GM23338 (cell line): ENCODE measurements around the gene KBTBD4. TPM values are rescaled to one million over a fixed set of nuclear protein-coding genes. Genes with fewer than 3 reads are reported as not detected.

ENCODE experiments used
- ATAC-seq: fragments of 200-7000 bp; cut with Tn5 transposase; 3 replicates; pipeline ENCODE4 v1.9.1; 2020
- DNase-seq: peaks from one replicate; pipeline ENCODE4 v3.0.0-alpha.2; 2015; ENCODE audit warnings: low spot score
- H2AFZ ChIP-seq: fragments of 200-600 bp; sonication (generic); 2 replicates; pipeline ENCODE4 v1.8.0; 2016; ENCODE audit warnings: antibody characterized with exemption, mild to moderate bottlenecking, moderate library complexity
- H3F3A ChIP-seq: fragments of 200-600 bp; sonication (generic); replicated peaks from 2 replicates; pipeline ENCODE4 v1.8.0; 2017; ENCODE audit warnings: antibody characterized with exemption, mixed run types, low read depth
- H3K27ac ChIP-seq: fragments of 200-600 bp; sonication (generic); 2 replicates; pipeline ENCODE4 v1.6.1; 2016; ENCODE audit warnings: low read depth
- H3K27me3 ChIP-seq: fragments of 200-600 bp; sonication (generic); 2 replicates; pipeline ENCODE4 v1.8.0; 2016; ENCODE audit warnings: mild to moderate bottlenecking, mixed run types, moderate library complexity; ENCODE audit not compliant: insufficient read depth
- H3K36me3 ChIP-seq: fragments of 200-600 bp; sonication (generic); 2 replicates; pipeline ENCODE4 v1.8.0; 2016; ENCODE audit warnings: mild to moderate bottlenecking; ENCODE audit not compliant: insufficient read depth
- H3K4me1 ChIP-seq: fragments of 200-600 bp; sonication (generic); 2 replicates; pipeline ENCODE4 v1.8.0; 2016; ENCODE audit warnings: mild to moderate bottlenecking, moderate library complexity; ENCODE audit not compliant: insufficient read depth
- H3K4me2 ChIP-seq: fragments of 200-600 bp; sonication (generic); 2 replicates; pipeline ENCODE4 v1.7.1; 2017; ENCODE audit warnings: mixed run types
- H3K4me3 ChIP-seq: fragments of 200-600 bp; sonication (generic); 2 replicates; pipeline ENCODE4 v1.6.1; 2016; ENCODE audit warnings: mixed run types
- H3K79me2 ChIP-seq: fragments of 200-600 bp; sonication (generic); replicated peaks from 2 replicates; pipeline ENCODE4 v1.8.0; 2017; ENCODE audit warnings: mild to moderate bottlenecking; ENCODE audit not compliant: insufficient read depth
- H3K9me2 ChIP-seq: fragments of 200-600 bp; sonication (generic); 2 replicates; pipeline ENCODE4 v1.8.0; 2017; ENCODE audit not compliant: insufficient read depth
- H4K20me1 ChIP-seq: fragments of 200-600 bp; sonication (generic); replicated peaks from 2 replicates; pipeline ENCODE4 v1.8.0; 2017; ENCODE audit warnings: mild to moderate bottlenecking; ENCODE audit not compliant: insufficient read depth
- H3K27ac Mint-ChIP-seq: 2 replicates; pipeline ENCODE4 v1.8.0; 2020; ENCODE audit warnings: inconsistent platforms, mild to moderate bottlenecking, moderate library complexity, mixed read lengths
- H3K27me3 Mint-ChIP-seq: 3 replicates; pipeline ENCODE4 v1.8.0; 2022; ENCODE audit warnings: low read depth, mild to moderate bottlenecking, moderate library complexity, mixed read lengths, inconsistent platforms; ENCODE audit not compliant: insufficient read depth, poor library complexity
- H3K36me3 Mint-ChIP-seq: 3 replicates; pipeline ENCODE4 v1.8.0; 2021; ENCODE audit warnings: low read depth, mild to moderate bottlenecking, inconsistent platforms, moderate library complexity, mixed read lengths
- H3K4me1 Mint-ChIP-seq: 3 replicates; pipeline ENCODE4 v1.8.0; 2020; ENCODE audit warnings: mild to moderate bottlenecking, inconsistent platforms, mixed read lengths
- H3K4me3 Mint-ChIP-seq: 3 replicates; pipeline ENCODE4 v1.8.0; 2021; ENCODE audit warnings: moderate library complexity, mild to moderate bottlenecking, inconsistent platforms, mixed read lengths
- H3K9me3 Mint-ChIP-seq: 3 replicates; pipeline ENCODE4 v1.8.0; 2020; ENCODE audit warnings: moderate library complexity, mild to moderate bottlenecking, inconsistent platforms, mixed read lengths
- CTCF ChIP-seq, 2 experiments: fragments of 200-600 bp in 1 of 2; sonication (generic) in 1 of 2; conservative IDR thresholded peaks; 2 replicates each; pipeline versions ENCODE4 v1.5.1 to v1.6.1; 2016 to 2017; ENCODE audit warnings: antibody characterized with exemption in 2 of 2, low read depth in 2 of 2, mild to moderate bottlenecking in 2 of 2, moderate library complexity in 1 of 2
- ETS1 ChIP-seq: IDR thresholded peaks from 2 replicates; pipeline ENCODE4 v1.6.1; 2016; ENCODE audit warnings: antibody characterized with exemption
- EZH2 ChIP-seq: fragments of 200-600 bp; sonication (generic); IDR thresholded peaks from one replicate; pipeline ENCODE4 v1.8.0; 2017; ENCODE audit warnings: antibody characterized with exemption, mild to moderate bottlenecking, low read depth; ENCODE audit not compliant: unreplicated experiment
- EZH2phosphoT487 ChIP-seq: fragments of 200-600 bp; sonication (generic); IDR thresholded peaks from one replicate; pipeline ENCODE4 v1.8.1; 2018; ENCODE audit warnings: antibody characterized with exemption; ENCODE audit not compliant: unreplicated experiment
- ZNF331 ChIP-seq: fragments of 250-450 bp; sonication (Bioruptor Pico); IDR thresholded peaks from 2 replicates; pipeline ENCODE4 v1.5.0; 2020; ENCODE audit warnings: low read depth, mild to moderate bottlenecking, moderate library complexity
- ZNF462 ChIP-seq: fragments of 250-450 bp; sonication (Bioruptor Pico); IDR thresholded peaks from 2 replicates; pipeline ENCODE4 v1.5.0; 2020; ENCODE audit warnings: mild to moderate bottlenecking, moderate library complexity
- polyA plus RNA-seq: library from polyadenylated mRNA; unstranded; fragments of >200 nt; fragmentation: Nextera tagmentation; extraction: Ambion mirVana; gene quantifications from 2 replicates; pipeline ENCODE4 v1.2.1, GENCODE V29; 2016
- total RNA-seq: library from RNA; depleted of rRNA; stranded (reverse); fragments of >200 nt; shearing (Covaris generic); gene quantifications from 2 replicates; pipeline ENCODE4 v1.2.3, GENCODE V29; 2014

KBTBD4 gene
- total and polyA plus RNA-seq, 2 experiments from 2014 or later = 5.8 to 16.6 TPM

GRCh38 chr11:47577460-47578041 is 1.2 kb downstream of the KBTBD4 start (continued):
- TF ChIP-seq ZNF331 (CRISPR knock-in tag) = no peak
- no peak for TF ChIP-seq EZH2phosphoT487
- no peak for TF ChIP-seq EZH2
- TF ChIP-seq ZNF462 (CRISPR knock-in tag) = no peak

GRCh38 chr11:47573321-47573720 is 5.4 kb downstream of the KBTBD4 start:
- DNase-seq (no peak), ATAC-seq (no peak)
- peaks cover 13% of the 10 kb centered on the region for H4K20me1 ChIP-seq
- Mint-ChIP-seq H3K36me3 (peaks cover 73% of the 10 kb centered on the region), H3K9me3 (no peaks in the 10 kb centered on the region), H3K4me3 (no peak overlapping the region), H3K4me1 (peaks cover 14% of the 10 kb centered on the region), H3K27ac (no peak overlapping the region), H3K27me3 (peaks cover 3% of the 10 kb centered on the region)
- TF ChIP-seq EZH2 (no peak), ETS1 (no peak), CTCF (conservative IDR thresholded peaks at IDR 0.05; ENCODE audit: low read depth in 2 of 2) (no peak)
- H3K4me3 ChIP-seq = no peak overlapping the region
- no peak overlapping the region for H2AFZ ChIP-seq
- H3K4me1 ChIP-seq = peaks cover 7% of the 10 kb centered on the region
- no peak overlapping the region for H3K27ac ChIP-seq
- H3K79me2 ChIP-seq = peaks cover 31% of the 10 kb centered on the region
- no peaks in the 10 kb centered on the region for H3K27me3 ChIP-seq
- H3K36me3 ChIP-seq = peaks cover 23% of the 10 kb centered on the region
- no peak overlapping the region for H3K4me2 ChIP-seq
- peaks cover 14% of the 10 kb centered on the region; the same call in 1 of the 2 replicates for H3F3A ChIP-seq
- no peaks in the 10 kb centered on the region for H3K9me2 ChIP-seq
